ENCODE measurements around the gene FAM222A.
"Not testable (repeated sequence)": the region's sequence is repeated elsewhere in the genome, so short reads cannot be mapped to it uniquely, and the experiment has no call there.

FAM222A gene

DNA sequence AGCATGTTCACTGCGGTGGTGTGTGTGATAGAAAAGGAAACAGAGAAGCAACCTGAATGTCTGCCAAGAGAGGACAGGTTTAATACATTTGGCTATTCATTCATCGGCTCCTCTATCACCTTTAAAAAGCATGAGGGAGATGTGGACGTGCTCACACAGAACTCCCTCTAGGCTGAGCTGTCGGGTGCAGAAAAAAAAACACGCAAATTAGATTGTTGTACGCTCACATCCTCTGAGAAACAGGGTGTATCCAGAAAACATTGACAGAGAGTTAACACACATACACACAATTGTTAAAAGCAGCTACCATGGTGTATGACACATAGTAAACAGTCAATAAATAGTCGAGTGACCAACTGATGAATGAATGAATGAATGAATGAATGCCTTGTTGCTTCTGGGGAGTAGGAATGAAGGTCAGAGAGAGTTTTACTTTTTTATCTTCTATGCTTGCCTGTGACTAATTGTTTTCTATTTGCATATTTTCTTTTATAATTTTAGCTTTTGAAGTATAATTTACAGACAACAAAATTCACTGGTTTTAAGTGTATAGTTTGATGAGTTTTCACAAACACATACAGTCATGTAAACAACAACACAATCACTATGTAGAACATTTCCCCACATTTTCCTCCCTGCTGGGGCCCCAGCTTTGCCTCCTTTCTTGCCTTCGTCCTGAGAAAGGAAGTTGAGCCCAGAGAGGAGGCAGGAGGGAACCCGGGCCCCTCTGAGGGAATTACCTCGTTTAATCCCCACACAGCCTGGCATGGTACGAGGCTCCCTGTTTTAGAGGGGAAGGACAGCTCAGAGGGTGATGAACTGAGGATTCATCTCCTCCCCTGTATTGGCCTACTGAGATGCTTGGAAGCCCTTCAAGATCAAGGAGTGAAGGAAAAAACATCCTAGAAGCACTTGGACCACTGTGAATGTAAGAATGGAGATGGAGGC is 19.7 kb upstream of the FAM222A start:
- DNase-seq, result no peak

DNA sequence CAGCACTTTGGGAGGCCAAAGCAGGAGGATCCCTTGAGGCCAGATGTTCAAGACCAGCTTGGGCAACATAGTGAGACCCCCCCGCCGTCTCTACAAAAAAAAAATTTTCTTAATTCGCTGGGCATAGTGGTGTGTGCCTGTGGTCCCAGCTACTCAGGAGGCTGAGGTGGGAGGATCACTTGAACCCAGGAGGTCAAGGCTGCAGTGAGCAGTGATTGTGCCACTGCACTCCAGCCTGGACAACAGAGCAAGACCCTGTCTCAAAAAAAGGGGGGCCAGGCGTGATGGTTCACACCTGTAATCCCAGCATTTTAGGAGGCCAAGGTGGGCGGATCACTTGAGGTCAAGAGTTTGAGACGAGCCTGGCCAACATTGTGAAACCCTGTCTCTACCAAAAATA is 19.0 kb upstream of the FAM222A start:
- DNase-seq, result not testable (repeated sequence)

DNA sequence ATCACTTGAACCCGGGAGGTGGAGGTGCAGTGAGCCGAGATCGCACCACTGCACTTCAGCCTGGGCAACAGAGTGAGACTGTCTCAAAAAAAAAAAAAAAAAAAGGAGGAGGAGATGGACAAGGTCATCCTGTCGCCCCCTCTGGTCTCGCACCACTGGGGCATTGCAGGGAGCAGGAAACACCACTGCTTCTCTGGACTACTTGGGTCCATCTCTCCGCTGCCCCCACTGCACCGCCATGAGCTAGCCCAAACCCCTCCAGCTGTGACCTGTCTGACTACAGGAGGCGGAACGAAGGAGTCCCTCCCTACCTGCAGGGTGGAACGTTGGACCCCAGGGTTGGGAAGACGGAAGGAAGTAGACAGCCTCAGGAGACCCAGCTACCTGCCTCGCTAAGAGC is 18.2 kb upstream of the FAM222A start:
- DNase-seq, result no peak

DNA sequence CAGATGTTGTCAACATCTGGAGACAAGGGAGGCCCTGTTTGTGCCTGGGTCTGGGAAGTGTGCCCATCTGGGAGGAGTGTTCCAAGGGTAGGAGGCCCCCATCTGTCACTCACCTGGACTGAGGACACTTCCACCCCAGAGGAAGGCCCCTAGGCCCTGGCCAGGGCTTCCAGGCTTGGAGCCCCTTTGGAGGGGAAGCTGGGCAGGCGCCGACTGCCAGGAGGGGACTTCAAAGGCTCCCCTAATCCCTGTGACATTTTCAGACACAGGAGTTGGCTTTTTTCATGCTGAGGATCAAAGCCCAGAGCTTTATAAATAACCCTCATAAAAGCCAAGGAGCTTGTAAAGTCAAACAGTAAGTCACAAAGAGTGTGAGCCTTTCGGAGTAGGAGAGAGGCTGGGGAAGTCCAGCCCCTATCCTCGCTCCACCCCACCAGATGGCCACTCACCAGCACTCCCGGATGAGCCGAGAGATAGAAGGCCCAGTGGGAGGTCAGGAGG is 17.6 kb upstream of the FAM222A start:
- no peak for DNase-seq

DNA sequence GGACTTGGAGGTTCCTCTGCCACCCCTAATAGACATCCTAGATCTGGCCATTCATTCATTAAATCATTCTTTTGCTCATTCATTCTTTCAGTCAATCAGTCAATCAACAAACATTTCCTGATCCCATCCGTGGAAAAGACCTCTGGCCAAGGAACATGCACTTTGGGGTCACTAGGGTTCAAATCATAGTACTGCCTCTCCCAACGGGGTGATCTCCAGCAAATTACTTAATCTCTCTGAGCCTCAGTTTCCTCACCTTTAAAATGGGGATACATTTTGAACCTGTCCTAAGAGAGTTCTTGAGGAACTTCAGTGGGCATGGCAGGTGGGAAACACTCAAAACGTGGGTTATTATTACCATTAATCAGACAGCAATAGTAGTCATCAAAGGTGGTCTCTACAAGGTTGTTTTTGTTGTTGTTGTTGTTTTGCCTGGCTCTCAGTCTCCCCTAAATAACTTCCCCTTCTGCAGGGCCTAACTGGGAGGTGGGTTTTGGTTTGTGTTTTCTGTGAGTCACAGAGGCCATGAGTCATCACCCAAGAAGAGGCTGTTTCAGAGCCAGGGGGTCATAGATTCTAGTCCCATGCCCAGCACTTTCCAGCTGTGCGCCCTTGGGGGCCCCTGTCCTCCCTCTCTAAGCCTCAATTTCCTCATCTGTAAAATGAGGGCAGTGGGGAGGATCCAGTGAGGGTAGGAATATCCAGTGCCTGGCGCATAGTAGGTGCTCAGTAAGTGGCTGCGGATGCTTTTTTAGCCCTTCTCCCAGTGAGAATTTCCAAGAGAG is 16.9 kb upstream of the FAM222A start:
- DNase-seq, result no peak

DNA sequence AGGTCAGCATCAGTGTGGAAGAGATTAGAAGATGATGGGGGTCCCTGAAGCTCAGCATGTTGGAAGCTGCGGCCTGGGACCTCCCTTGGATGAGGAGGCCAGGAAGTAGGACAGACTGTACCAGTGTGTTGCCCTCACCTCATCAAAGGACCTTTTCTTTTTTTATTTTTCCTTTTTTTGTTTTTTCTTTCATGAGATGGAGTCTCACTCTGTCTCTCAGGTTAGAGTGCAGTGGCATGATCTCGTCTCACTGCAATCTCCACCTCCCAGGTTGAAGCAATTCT is 16.4 kb upstream of the FAM222A start:
- no peak for DNase-seq

DNA sequence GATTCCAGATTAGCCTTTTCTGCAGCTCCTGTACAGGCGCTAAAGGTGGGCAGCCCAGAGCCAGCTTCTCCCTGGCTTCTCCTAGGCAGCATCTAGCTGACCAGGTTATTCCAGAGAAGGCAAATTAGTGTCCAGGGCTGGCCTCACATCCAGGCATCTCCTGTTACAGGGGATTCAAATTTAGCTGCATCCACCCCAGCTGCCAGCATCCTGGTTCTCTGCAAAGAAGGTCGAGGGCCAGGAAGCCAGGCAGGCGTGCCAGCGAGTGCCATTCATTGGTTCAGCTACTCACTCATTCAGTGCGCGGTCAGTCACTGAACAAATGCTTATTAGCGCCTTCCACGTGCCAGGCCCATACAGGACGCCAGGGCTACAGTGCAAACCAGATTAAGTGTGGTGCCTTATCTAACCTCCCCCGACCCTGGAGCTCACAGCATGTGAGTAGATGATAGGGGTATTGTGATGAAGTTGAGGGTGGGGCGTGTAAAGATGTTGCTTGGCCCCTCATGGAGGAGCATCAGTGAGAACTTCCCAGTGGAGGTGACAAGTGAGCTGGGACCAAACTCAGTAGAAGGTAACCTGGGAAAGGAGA is 15.7 kb upstream of the FAM222A start:
- no peak for DNase-seq

DNA sequence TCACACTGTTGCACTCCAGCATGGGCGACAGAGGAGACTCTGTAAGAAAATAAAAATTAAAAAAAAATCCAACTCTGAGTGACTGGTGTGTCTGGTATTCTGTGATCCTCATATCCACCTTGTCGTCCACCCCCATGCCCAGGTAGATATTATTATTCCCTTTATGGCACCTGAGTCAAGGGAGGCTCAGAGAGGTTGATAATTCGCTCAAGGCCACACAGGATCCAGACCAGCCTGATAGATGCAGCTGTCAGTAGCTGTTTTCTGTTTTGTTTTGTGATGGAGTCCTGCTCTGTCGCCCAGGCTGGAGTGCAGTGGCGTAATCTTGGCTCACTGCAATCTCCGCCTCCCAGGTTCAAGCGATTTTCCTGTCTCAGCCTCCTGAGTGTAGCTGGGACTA is 14.8 kb upstream of the FAM222A start:
- no peak for DNase-seq

DNA sequence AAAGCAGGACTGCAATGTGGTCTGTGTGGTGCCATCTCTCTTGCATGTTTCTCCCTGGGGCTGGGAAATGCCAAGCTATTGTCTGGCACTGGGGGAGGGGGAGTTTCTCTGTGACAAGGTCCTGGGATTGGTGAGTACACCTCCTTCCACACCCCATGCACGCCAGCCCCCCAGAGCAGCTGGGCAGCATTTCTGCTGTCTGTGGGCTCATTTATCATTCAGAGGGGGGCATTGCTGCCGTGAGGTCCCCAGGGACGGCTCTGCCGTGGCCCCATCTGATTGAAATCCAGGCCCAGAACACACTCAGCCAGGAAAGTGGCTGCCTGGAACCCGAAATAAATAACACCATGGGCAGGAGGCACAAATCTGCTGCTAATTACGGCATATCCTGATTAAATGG is 12.6 kb upstream of the FAM222A start:
- no peak for DNase-seq

DNA sequence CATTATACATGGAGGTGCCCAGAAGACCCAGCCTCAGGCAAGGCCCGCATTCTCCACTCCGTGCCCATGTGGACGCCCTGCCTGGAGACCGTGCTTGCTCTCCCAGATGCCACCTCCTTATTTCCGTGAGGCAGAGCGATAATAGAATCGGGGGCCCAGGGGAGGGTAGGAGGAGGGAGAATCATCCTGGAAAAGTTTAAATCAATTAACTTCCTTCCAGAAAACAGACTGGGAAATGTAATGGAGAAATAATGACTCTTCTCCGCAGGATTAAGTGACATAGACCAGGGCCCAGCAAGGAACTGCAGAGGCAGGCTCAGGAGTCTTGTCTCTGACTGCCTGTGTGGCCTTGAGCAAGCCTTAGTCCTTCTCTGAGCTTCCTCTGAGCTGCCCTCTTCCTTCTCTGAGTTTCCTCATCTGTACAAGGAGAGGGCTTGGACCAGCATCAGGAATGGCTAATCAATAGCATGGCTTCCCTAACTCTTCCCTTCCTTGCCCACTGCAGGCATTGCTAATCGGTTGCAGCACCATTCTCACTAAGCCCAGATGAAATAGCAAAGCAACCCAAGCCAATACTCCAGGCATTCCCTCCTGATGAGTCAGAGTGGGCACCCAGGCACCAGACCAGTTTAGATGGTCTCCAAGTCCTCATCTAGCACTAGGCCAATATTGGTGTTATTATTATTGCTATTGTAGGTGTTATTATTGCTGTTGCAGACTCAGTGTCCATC is 11.3 kb upstream of the FAM222A start:
- DNase-seq, result no peak

DNA sequence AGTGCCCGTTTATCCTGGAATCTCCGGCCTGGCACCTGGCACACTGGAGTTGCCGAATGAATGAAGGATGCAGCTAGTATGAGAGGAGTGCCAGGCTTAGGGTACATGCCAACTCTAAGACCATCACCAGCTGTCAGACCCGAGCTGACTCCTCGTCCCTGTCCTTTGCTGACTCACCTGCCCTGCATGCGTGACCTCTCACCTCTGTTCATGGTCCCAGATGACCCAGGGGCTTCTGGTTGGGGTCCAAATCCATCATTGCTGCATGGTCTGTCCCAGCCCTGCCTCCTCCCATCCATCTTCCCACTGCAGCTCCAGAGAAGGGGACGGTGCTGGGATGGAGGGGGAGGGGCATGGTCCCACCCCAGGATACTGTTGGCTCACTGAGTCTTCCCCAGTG is 9.9 kb upstream of the FAM222A start:
- no peak for DNase-seq

DNA sequence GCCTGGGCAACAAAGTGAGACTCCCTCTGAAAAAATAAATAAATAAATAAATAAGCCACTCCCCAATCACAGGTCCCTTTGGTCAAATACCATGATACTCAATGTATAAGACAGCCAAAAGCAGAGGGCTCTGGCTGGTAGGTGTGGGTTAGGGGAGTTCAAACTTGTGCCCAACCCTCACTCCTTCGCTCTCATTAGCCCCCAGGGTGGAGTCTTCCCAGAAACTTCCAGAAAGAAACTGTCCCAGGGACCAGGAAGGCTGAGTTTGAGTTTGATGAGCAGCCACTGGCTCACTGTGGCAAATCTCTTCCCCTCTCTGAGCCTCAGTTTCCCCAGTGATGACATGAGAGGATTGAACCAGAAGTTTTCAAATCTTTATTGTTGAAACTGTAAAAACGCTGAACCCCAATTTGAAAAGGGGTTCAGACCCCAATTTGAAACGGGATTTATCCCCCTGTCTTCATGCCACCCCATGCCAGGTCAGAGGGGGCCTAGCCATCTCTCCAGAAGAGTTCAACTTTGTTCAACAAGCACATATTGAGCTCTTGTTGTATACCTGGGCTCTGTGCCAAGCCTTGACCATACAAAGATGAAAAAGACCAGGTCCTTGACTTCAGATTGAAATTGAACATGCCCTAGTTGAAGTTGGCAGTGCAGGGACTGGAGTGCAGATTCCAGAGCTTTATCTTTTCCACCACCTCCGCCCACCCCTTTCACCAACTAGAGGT is 9.1 kb upstream of the FAM222A start:
- no peak for DNase-seq

DNA sequence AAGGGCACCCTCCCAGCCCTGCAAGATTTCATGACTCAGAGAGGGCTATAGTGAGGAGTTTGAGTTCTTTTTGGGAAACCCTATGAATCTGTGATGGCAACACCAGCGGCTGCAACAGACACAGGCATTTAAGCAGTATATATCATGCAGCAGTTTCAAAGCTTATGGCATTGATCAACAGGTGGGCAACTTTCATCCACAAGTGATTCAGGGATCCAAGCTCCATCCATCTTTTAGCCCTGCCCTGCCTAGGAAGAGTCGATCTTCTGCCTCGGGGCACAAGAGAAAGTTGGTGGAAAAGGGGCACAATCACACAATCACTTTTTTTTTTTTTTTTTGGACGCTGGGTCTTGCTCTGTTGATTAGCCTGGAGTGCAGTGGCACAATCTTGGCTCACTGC is 8.3 kb upstream of the FAM222A start:
- no peak for DNase-seq

DNA sequence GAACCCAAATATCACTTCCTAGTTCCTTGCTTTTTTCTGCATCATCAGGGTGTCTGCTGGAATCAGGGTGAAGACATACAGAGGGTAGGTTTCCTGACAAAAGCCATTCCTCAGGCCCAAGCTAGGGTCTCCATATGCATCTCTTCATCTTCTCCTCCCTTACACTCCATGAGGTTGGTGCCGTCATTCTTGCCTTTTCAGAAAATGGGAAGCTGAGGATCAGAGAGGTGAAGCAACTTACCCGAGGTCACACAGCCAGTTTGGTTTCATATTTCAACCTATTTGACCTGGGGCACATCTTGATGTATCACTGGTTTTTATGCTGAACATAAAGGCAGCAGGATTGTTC is 7.3 kb upstream of the FAM222A start:
- no peak for DNase-seq

DNA sequence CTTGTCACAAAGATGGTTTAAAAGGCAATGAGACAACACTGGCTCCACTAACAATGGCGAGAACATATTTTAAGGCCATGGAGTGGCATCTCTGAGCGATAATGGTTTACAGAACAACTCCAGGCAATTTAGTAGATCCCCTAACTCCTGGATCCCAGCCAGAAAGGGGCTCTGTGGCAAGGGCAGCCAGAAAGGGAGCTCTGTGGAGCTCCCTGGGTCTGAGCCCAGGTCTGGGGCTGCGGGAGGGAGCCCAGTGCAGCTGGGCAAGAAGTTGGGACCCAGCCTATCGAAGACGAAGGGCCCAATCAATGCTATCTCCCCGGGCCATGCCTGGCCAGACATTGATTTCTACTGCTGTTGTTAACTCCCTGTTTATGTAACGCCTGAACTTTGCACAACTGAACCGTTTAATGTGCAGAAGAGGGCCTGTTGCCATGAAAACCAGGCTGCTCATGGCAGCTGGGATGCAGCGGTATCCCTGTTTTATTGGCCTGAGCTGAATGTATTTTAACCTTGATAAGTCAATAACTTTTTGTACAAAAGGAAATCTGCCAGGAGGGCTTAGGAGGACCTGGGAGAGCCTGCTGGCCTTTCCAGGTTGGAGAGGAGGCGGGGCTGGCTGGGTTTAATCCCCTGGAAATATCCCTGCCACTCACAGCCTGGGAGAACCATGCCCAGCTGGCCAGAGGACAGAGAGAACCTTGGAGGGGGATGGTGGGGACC is 6.7 kb upstream of the FAM222A start:
- no peak for DNase-seq

DNA sequence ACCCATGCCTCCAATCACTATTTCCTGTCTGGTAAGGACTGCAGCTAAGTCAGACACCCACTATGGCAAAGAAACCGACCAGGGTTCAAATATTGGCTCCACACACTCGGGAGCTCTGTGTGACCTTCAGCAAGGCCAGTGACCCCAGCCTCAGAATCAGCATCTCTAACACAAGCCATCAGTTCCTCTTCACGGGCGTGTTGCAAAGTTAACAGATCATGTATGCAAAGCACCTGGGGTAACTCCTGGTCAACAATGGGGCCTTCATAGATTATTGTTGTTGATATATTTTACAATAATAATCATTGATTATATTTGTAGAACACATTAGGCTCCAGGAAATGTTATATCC is 6.2 kb upstream of the FAM222A start:
- DNase-seq, result no peak

DNA sequence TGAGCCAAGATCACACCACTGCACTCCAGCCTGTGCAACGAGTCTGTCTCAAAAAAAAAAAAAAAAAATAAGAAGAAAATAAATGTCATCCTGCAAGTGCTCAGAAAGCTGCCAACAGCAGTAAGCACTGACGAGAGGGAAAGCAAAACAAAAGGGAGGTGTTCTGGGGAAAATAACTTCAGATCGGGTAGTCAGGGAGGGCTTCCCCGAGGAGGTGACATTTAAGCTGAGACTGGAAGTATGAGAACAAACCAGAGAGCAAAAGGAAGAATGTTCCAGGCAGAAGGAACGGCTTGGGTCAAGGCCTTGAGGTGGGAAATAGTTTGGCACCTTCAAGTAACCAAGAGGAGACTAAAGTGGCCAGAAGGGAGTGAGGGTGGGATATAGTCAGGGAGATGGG is 4.7 kb upstream of the FAM222A start:
- DNase-seq, result no peak

DNA sequence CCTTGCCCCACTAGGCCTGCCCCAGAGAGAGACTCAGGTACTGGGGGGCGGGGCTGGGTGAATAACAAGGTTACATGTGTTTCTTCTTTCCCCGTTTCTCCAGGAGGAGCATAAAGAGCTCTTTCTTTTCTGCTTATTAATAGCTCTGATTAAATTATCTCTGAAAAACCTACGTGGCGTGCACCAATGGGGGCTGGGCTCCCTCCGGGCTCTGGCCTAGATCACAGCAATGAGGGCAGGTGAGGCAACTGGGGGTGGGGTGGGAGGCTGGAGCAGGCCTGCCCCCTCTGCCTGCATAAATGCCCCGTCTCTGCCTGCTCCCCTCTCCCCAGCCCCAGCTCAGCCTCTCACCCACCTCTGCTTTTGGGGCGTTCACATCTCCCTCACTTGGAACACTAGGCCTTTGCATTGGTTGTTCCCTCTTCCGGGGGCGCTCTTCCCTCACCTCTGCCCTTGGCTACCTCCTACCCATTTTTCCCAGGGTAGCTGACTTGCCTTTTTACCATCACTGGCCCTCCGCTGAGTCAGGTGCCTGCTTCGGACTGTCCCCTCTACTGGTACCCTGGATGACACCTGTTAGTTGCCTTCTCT is 4.1 kb upstream of the FAM222A start:
- DNase-seq, result no peak

DNA sequence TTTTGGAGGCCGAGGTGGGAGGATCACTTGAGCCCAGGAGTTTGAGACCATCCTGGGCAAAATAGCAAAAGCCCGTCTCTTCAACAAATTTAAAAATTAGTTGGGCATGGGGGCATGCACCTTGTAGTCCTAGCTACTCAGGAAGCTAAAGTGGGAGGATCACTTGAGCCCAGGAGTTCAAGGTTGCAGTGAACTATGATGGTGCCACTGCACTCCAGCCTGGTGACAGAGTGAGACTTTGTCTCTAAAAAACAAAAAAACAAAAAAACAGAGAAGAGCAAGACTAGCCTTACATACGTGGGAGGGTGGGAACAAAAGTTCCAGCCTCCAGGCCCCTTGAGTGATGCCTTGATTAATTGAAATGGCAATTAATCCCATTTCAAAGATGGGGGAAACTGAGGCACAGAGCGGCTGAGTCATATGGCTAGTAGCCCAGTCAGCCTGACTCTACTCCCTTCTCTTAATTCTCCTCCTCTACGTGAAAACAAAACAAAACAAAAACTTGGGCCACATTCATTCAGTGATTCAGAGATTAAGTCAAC is 3.3 kb upstream of the FAM222A start:
- DNase-seq, result no peak

DNA sequence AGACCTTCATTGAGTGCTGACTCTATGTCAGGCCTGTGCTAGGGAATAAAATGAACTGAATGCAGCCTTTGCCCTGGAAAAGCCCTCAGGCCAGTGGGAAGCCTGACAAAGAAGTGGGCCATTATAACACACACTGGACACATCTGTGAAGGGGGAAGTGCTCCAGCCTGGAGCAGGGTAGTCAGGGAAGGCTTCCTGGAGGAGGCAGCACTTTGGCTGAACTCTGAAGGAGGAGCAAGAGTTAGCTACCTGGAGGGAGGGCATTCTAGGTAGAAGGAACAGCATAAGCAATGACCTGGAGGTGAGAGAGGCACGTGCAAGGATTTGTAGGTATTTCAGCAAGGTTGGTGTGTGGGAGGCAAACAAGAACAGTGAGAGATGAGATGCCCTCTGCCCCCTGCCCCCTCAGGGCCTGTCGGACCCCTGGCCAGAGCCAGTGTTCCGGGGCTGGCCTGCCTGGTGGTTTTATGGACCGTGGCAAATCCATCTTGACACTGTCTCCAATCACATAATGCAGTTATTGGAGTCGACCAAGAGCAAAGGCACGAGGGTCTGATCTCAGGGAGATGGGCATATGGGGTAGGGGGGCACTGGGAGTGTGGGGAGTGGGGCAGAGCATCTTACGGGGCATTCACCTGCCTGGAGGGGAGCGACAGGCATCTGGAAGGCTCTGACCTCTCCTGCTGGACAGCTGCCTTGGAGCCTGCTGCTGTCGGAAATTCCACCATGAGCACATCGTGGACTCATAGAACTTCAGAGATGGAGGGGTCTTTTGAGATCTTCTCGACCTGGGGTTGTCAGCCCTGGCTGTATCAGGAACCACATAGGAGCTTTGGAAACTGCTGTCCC is 2.7 kb upstream of the FAM222A start:
- DNase-seq, result no peak

Data from activated CD4-positive, alpha-beta T cell treated with anti-CD3 and anti-CD28 coated beads, Interleukin-2, amount 50 U/mL, for 48 hours (primary cell).